Mucosa of rectum (tissue), 2 donors: Measurements from ENCODE around the gene DYRK3.
A peak's percentile ranks its signal among the peaks of the same experiment; 100 is the strongest.

Experiments
- H3K27ac ChIP-seq, 2 donors: one replicate each; pipeline ENCODE4 v1.7.0; 2013; ENCODE audit warnings: inconsistent platforms in 2 of 2, low read depth in 2 of 2, low read length in 2 of 2
- H3K27me3 ChIP-seq, 2 donors: one replicate each; pipeline ENCODE4 v1.7.0; 2013; ENCODE audit warnings: low read length in 2 of 2; ENCODE audit not compliant: control insufficient read depth in 2 of 2, insufficient read depth in 2 of 2
- H3K36me3 ChIP-seq, 2 donors: one replicate each; pipeline ENCODE4 v1.7.0; 2013; ENCODE audit warnings: low read length in 2 of 2; ENCODE audit not compliant: control insufficient read depth in 2 of 2, insufficient read depth in 2 of 2
- H3K4me1 ChIP-seq, 2 donors: one replicate each; pipeline ENCODE4 v1.7.0; 2013; ENCODE audit warnings: low read length in 2 of 2, mild to moderate bottlenecking in 1 of 2; ENCODE audit not compliant: control insufficient read depth in 2 of 2, insufficient read depth in 2 of 2
- H3K4me3 ChIP-seq, 2 donors: one replicate each; pipeline ENCODE4 v1.7.0; 2013; ENCODE audit warnings: low read length in 2 of 2
- H3K9ac ChIP-seq, 2 donors: one replicate each; pipeline ENCODE4 v1.7.0; 2013; ENCODE audit warnings: low read length in 2 of 2, low read depth in 1 of 2, mild to moderate bottlenecking in 1 of 2
- H3K9me3 ChIP-seq, 2 donors: one replicate each; pipeline ENCODE4 v1.7.0; 2013; ENCODE audit warnings: low read length in 2 of 2; ENCODE audit not compliant: control insufficient read depth in 2 of 2
- donor health status: healthy.
- donor health status: Normal muscosa, but diverticular disease.

DYRK3 gene

GRCh38 chr1:206647224-206647623 lies 11.9 kb downstream of the DYRK3 start:
- H3K4me1 ChIP-seq: no peaks in the 10 kb centered on the region
- no peaks in the 10 kb centered on the region for H3K36me3 ChIP-seq
- H3K9ac ChIP-seq: no peak overlapping the region
- H3K9me3 ChIP-seq: no peaks in the 10 kb centered on the region
- no peak overlapping the region for H3K4me3 ChIP-seq
- H3K27ac ChIP-seq: no peak overlapping the region
- H3K27me3 ChIP-seq: no peaks in the 10 kb centered on the region

- Histone ChIP-seq H3K27me3 (no peaks in the 10 kb centered on the region), H3K36me3 (no peaks in the 10 kb centered on the region), H3K4me1 (no peaks in the 10 kb centered on the region), H3K9me3 (no peaks in the 10 kb centered on the region), H3K9ac (no peak overlapping the region), H3K4me3 (no peak overlapping the region), H3K27ac (no peak overlapping the region)
These were observed 14.1 kb downstream of the DYRK3 start for GRCh38 chr1:206649261-206649921.

- Histone ChIP-seq H3K4me3 (no peak overlapping the region), H3K27me3 (no peaks in the 10 kb centered on the region), H3K9me3 (no peaks in the 10 kb centered on the region), H3K27ac (no peak overlapping the region), H3K4me1 (no peaks in the 10 kb centered on the region), H3K36me3 (no peaks in the 10 kb centered on the region), H3K9ac (no peak overlapping the region)
These were observed 15.7 kb downstream of the DYRK3 start for GRCh38 chr1:206651014-206651413.

- Histone ChIP-seq H3K27ac (no peak overlapping the region), H3K4me3 (no peak overlapping the region), H3K36me3 (no peaks in the 10 kb centered on the region), H3K9ac (no peak overlapping the region), H3K4me1 (no peaks in the 10 kb centered on the region), H3K27me3 (no peaks in the 10 kb centered on the region), H3K9me3 (no peaks in the 10 kb centered on the region)
These were observed 16.9 kb downstream of the DYRK3 start for GRCh38 chr1:206651958-206652890.

- no peaks in the 10 kb centered on the region for H3K36me3 ChIP-seq
- no peaks in the 10 kb centered on the region for H3K9me3 ChIP-seq
- H3K27ac ChIP-seq: no peak overlapping the region
- no peak overlapping the region for H3K4me3 ChIP-seq
- no peaks in the 10 kb centered on the region for H3K27me3 ChIP-seq
- H3K9ac ChIP-seq: no peak overlapping the region
- H3K4me1 ChIP-seq: peaks cover 3% of the 10 kb centered on the region in 2 donors
These were observed 18.6 kb downstream of the DYRK3 start for GRCh38 chr1:206653715-206654459.

- peaks cover 10 to 12% of the 10 kb centered on the region in 2 donors for H3K4me1 ChIP-seq
- no peaks in the 10 kb centered on the region for H3K36me3 ChIP-seq
- no peaks in the 10 kb centered on the region for H3K27me3 ChIP-seq
- H3K9me3 ChIP-seq: no peaks in the 10 kb centered on the region
- no peak overlapping the region for H3K27ac ChIP-seq
- no peak overlapping the region for H3K4me3 ChIP-seq
- H3K9ac ChIP-seq: no peak overlapping the region
These were observed 19.5 kb downstream of the DYRK3 start for GRCh38 chr1:206654828-206655227.

GRCh38 chr1:206655471-206655882 lies 20.1 kb downstream of the DYRK3 start:
- Histone ChIP-seq H3K4me1 (peaks cover 14 to 17% of the 10 kb centered on the region in 2 donors), H3K9me3 (no peaks in the 10 kb centered on the region), H3K4me3 (no peak overlapping the region), H3K27ac (no peak overlapping the region), H3K36me3 (no peaks in the 10 kb centered on the region), H3K27me3 (no peaks in the 10 kb centered on the region), H3K9ac (no peak overlapping the region)

- H3K9ac ChIP-seq: no peak overlapping the region
- H3K36me3 ChIP-seq: no peaks in the 10 kb centered on the region
- H3K4me3 ChIP-seq: no peak overlapping the region
- peaks cover 14 to 17% of the 10 kb centered on the region in 2 donors for H3K4me1 ChIP-seq
- no peaks in the 10 kb centered on the region for H3K27me3 ChIP-seq
- H3K27ac ChIP-seq: no peak overlapping the region
- no peaks in the 10 kb centered on the region for H3K9me3 ChIP-seq
These were observed 21.6 kb downstream of the DYRK3 start for GRCh38 chr1:206656936-206657335.

- H3K27me3 ChIP-seq: no peaks in the 10 kb centered on the region
- peak overlapping the region in 1 of 2 donors; percentile 29 for H3K4me3 ChIP-seq
- H3K9ac ChIP-seq: peak overlapping the region in 1 of 2 donors; percentile 5
- no peaks in the 10 kb centered on the region for H3K36me3 ChIP-seq
- no peaks in the 10 kb centered on the region for H3K9me3 ChIP-seq
- peaks cover 14 to 17% of the 10 kb centered on the region in 2 donors for H3K4me1 ChIP-seq
- no peak overlapping the region for H3K27ac ChIP-seq
These were observed 22.4 kb downstream of the DYRK3 start for GRCh38 chr1:206657751-206658150.
